ENCODE measurements around the gene WDR47.
"Not testable (repeated sequence)": the region's sequence is repeated elsewhere in the genome, so short reads cannot be mapped to it uniquely, and the experiment has no call there.

The WDR47 gene

GRCh38 chr1:108961752-108962486, 80.0 kb downstream of the WDR47 start:
- DNase-seq: no peak

DNA sequence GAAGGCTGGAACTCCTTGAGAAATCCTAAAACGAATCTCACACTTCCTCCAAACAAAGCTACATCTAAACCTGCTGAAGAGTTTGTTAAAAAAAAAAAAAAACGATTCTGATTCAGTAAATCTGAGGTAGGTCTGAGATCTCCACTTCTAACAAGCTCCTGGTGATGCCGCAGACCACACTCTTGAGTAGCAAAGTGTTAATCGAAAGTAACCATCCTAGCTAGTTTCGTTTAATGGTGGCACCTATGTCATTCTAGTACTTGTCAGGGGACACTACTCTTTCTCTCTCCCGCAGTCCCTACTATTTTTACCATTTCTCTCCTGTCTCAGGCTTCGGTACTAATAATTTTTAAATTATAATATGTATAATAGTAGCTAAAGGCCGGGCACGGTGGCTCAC, 80.7 kb downstream of the WDR47 start:
- no peak for DNase-seq

DNA sequence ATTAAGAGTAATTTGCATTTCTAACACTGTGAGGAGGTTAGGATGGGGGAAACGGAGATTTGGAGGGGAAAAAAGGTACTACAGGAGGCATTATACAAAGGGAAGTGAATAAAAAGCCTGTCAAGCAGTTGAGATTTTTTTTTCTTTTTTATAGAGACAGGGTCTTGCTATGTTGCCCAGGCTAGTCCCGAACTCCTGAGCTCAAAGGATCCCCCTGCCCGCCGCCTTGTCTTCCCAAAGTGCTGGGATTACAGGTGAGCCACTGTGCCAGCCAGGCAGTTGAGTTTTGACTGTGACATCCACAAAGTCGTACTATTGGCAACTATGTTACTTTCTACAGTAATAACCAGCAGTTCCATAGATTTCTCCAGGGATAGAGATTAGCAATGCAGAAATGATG, 81.2 kb downstream of the WDR47 start:
- no peak for DNase-seq

DNA sequence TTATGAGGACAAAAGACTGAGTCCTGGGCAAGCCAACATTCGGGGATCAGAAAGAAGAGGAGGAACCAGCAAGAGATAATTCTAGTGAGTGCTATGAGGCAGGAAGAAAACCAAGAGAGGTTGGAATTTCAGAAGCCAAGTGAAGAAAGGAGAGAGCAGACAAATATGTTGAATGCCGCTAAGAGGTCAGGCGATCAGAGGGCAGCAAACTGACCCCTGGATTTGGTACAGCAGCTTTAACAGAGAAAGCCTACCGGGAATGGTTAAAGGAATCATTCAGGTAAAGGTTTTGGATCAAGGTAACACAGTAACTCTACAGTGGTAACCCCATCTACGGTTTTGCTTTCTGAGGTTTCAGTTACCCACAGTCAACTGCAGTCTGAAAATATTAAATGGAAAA, 84.0 kb downstream of the WDR47 start:
- DNase-seq: no peak

DNA sequence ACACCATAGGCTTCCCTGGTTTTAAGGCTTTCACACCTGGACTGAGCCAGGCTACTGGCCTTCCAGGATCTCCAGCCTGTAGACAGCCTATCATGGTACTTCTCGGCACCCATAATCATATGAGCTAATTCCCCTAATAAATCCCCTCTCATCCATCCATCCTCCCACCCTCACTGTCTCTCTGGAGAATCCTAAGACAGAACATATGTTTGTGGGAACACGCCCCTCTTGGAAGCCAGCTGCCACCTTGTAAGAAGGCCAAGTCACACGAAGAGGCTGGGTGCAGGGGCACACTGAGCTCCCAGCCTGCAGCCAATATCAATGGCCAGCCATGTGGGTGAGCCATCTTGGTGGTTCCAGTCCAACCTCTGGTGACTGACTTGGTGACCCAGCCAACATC, 86.0 kb downstream of the WDR47 start:
- DNase-seq: no peak

DNA sequence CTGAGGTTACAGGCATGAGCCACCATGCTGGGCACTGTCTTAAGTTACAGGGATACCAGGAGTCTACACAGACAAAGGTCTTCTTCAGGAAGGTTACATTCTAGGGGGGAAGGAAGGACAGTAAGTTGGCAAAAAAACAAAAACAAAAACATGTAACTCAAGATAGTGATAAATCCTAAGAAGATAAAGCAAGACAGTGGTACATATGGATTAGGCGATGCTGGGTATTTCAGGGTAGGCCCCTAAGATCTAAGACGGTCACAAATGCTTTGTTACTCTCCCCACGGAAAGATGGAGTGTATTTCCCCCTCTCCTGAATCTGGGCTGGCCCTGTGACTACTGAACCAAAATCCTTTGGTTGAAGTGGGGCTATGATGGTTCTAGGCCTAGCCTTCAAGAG, 86.8 kb downstream of the WDR47 start:
- no peak for DNase-seq

- no peak for DNase-seq
Measured at GRCh38 chr1:108953452-108953851, 88.5 kb downstream of the WDR47 start.

GRCh38 chr1:108951242-108951641, 90.7 kb downstream of the WDR47 start:
- no peak for DNase-seq

DNA sequence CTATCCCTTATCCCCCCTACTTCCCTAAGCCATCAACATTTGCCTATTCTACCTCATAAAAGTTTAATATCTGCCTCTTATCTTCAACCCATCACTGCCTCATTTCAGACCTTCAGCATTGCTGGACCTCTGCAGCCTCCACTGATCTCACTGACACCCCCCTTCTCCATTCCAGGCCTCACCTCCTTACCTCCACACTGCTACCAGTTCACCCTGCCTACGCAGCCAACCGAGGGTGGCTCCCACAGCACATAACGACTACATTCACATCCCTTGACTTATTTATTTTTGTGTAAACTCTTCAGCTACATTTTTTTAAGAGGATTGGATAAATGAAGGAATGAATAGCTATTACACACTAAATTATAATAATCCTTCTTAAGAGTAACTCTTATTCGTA, 92.9 kb downstream of the WDR47 start:
- no peak for DNase-seq

DNA sequence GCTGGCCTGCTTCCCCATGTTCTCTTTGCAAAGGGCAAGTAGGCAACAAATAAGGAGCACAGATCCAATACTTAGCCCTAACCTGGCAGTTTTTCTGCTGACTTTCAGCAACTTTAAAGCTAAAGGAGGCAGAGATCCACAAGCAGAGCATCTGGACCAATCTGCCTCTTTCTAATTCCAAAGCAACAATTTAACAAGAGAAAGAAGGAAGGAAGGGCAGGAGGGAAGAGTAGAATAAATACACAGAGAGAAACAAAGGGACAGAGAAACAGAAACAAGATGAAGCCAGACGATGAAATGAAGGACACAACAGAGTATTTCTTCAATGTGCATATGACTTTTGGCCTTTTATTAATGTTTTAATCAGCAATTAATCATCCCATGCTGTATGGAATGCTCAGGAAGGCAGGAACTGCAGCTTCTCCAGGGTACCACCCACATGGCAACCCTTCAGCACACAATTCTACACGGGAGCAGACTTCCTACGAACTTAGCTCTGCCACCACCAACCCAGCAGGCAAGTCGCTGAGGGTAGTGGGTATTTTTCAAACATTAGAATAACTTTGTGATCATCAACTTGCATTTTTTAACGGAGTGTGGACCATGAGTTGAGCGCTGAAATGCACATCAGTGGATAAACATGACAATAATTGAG, 93.9 kb downstream of the WDR47 start:
- DNase-seq: no peak

- no peak for DNase-seq
Measured at GRCh38 chr1:108936170-108936569, 105.7 kb downstream of the WDR47 start.

- no peak for DNase-seq
Measured at GRCh38 chr1:108933944-108934343, 108.0 kb downstream of the WDR47 start.

GRCh38 chr1:108927565-108927964, 114.3 kb downstream of the WDR47 start:
- DNase-seq: not testable (repeated sequence)

DNA sequence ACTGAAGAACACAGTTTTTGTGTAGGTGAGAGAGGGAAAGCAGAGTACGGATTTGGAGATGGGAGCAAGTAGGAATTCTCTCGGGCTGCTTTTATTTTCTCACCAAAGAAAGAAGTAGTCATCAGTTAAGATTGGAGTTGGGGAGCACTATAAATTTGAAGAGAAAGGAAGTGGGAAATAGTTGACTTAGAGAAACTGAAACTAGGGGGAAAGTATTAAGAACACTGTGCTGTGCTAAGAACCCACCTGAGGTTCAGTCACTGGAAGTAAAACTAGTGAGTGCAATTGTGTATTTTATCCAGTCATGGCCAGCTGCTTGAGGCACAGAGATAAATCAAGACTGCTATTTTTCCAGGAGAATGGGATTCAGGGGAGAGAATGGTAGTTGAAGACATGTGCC, 116.0 kb downstream of the WDR47 start:
- DNase-seq: no peak

All from activated CD4-positive, alpha-beta T cell treated with anti-CD3 and anti-CD28 coated beads for 48 hours (primary cell).